Neural cell (in vitro differentiated cells): ENCODE data around the gene GNB1.

Experiments
- POLR2AphosphoS5 ChIP-seq: IDR thresholded peaks from 2 replicates; pipeline ENCODE4 v1.6.1; 2012
- RAD21 ChIP-seq: fragments of 450-650 bp; conservative IDR thresholded peaks from 2 replicates; pipeline ENCODE4 v1.6.1; 2014; ENCODE audit warnings: antibody characterized with exemption, mild to moderate bottlenecking, moderate library complexity
- TF ChIP-seq, protein P1 (sequence below): fragments of 450-650 bp; IDR thresholded peaks from 2 replicates; pipeline ENCODE4 v1.5.1; 2014; ENCODE audit warnings: antibody characterized with exemption, mild to moderate bottlenecking, moderate library complexity; ENCODE audit not compliant: poor library complexity, severe bottlenecking

DNA sequence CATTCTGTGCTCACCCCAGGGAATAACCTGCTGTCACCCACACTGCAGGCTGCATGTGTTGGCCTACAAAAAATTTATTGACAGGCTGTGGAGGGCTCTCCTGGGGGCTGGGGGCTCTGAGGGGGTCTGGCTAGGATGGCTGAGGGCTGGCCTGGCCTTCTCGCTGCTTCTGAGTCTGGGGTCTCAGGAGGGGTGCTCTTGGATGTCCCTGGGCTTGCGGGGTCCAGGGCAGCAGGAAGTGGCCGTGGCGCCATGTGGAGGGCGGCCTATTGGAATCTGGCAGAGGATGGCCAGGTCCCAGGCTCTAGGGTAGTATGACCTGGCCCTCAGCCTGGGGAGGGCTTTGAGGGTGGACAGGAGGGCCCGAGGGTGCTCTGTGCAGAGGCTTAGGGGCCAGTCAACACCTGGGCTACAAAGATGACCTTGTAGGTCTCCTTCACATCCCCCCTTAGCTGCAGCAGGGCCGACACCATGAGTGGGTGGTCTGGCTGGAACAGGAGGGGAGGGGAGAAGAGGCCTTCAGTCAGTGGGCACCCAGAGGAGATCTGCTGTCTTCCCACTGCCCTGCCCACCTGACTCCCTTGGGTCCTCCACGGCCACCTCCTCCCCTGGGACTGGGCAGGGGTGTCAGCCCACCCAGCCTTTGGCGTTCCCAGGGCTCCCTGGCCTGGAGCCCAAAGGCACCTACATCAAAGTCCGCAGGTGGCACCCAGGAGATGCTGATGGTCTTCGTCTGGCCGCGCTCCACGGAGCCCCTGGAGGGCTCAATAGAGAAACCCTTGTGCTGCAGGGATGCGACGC lies 31.2 kb upstream of the GNB1 start:
- TF ChIP-seq POLR2AphosphoS5 (no peak), RAD21 (no peak)
- TF ChIP-seq, protein P1, sequence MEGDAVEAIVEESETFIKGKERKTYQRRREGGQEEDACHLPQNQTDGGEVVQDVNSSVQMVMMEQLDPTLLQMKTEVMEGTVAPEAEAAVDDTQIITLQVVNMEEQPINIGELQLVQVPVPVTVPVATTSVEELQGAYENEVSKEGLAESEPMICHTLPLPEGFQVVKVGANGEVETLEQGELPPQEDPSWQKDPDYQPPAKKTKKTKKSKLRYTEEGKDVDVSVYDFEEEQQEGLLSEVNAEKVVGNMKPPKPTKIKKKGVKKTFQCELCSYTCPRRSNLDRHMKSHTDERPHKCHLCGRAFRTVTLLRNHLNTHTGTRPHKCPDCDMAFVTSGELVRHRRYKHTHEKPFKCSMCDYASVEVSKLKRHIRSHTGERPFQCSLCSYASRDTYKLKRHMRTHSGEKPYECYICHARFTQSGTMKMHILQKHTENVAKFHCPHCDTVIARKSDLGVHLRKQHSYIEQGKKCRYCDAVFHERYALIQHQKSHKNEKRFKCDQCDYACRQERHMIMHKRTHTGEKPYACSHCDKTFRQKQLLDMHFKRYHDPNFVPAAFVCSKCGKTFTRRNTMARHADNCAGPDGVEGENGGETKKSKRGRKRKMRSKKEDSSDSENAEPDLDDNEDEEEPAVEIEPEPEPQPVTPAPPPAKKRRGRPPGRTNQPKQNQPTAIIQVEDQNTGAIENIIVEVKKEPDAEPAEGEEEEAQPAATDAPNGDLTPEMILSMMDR = no peak
